ENCODE measurements around the gene FAM174C.

FAM174C gene

DNA sequence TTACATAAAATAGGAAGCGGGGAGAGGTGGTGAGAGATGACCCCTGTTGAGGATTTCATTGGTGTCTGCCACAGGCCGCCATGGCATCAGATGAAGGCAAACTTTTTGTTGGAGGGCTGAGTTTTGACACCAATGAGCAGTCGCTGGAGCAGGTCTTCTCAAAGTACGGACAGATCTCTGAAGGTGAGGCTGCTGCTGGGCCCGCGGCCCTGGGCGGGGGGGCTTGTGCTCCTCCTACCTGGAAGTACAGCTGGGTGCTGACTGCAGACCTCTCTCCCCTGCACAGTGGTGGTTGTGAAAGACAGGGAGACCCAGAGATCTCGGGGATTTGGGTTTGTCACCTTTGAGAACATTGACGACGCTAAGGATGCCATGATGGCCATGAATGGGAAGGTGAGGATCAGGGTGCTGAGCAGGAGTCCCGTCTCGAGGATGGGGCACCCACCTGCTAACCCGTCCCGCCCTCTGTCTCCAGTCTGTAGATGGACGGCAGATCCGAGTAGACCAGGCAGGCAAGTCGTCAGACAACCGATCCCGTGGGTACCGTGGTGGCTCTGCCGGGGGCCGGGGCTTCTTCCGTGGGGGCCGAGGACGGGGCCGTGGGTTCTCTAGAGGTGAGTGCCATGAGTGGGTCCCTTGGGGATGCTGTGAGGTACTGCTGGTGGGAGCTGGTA is 4.3 kb upstream of the FAM174C start:
- no peak for DNase-seq

DNA sequence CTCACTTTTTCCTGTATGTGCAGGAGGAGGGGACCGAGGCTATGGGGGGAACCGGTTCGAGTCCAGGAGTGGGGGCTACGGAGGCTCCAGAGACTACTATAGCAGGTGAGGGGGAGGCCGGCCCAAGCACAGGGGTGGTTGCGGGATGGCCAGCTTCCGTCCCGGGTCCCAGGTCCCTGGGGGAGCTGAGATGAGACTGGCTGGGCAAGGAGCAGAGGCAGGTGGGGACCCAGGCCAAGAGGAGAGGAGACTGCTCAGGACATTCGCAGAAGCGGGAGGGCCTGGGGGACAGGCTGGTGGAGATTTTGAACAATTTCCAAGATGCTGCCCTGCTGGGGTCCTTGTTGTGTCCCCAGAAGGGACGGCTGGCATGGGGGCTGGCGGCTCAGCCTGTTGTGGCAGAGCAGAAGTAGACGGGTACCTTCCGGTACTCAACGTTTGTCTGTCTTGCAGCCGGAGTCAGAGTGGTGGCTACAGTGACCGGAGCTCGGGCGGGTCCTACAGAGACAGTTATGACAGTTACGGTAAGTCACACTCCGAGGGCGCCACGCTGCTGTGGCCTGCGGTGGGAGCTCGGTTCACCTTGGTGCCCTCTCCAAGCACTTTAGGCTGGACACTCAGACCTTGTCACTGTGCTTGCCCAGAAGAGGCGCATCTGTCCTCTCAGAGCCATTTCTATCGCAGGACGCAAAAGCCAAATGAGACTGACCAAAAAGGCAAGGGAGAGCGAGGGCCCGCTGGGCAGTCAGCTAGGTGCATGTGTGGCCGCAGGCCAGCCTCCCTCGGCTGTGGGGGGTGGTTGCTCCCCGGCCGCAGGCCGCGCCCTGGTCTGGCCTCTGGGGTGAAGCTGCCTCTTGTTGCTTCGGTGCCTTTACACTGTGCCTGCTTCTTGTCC is 3.6 kb upstream of the FAM174C start:
- DNase-seq, result peak in 1 of 56 donors; percentile 9

DNA sequence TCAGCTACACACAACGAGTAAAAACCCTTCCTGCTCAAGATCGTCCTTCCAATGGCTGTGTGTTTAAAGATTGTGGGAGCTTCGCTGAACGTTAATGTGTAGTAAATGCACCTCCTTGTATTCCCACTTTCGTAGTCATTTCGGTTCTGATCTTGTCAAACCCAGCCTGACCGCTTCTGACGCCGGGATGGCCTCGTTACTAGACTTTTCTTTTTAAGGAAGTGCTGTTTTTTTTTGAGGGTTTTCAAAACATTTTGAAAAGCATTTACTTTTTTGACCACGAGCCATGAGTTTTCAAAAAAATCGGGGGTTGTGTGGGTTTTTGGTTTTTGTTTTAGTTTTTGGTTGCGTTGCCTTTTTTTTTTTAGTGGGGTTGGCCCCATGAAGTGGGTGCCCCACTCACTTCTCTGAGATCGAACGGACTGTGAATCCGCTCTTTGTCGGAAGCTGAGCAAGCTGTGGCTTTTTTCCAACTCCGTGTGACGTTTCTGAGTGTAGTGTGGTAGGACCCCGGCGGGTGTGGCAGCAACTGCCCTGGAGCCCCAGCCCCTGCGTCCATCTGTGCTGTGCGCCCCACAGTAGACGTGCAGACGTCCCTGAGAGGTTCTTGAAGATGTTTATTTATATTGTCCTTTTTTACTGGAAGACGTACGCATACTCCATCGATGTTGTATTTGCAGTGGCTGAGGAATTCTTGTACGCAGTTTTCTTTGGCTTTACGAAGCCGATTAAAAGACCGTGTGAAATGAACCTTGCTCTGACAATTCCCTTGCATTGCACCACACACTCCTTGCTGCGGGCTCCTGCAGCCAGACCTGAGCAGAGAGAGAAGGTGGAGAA is 2.7 kb upstream of the FAM174C start:
- DNase-seq, result peak in 17 of 56 donors; percentile 6 to 55 (median 23)

DNA sequence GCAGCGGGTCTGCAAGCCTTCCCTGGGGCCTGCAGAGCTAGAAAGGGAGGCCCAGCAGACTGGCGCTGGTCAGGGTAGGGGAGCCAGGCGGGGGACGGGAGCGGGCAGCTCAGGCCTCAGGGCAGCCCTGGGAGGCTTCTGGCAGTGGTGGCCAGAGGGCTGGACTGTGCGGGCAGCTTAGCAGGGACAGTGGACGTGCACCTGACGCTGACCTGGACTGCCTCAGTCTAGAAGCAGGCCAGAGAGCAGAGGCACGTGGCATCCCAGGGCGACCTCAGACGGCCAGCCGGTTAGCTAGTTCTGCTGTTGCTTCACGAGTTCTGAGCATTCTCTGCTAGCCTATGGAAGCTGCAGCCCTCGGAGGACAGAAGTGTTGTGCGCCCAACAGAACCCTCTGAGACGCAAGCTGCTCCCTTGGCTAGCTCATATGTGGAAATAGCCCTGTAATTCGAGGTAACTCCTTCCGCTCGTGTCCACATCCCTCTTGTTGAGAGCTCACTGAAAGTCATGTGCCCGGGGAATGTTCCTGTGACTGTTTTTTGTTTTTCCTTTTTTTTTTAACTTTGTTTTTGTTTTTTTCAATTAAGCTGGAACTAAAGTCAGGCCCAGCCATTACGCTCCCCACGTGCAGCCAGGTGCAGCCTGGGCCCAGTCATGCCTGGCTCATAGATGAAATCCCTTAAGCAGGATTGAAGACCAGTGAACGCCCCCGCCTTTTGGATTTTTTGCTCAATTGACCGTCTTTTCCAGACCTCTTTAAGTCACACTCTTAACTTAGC is 1.9 kb upstream of the FAM174C start:
- no peak for DNase-seq

DNA sequence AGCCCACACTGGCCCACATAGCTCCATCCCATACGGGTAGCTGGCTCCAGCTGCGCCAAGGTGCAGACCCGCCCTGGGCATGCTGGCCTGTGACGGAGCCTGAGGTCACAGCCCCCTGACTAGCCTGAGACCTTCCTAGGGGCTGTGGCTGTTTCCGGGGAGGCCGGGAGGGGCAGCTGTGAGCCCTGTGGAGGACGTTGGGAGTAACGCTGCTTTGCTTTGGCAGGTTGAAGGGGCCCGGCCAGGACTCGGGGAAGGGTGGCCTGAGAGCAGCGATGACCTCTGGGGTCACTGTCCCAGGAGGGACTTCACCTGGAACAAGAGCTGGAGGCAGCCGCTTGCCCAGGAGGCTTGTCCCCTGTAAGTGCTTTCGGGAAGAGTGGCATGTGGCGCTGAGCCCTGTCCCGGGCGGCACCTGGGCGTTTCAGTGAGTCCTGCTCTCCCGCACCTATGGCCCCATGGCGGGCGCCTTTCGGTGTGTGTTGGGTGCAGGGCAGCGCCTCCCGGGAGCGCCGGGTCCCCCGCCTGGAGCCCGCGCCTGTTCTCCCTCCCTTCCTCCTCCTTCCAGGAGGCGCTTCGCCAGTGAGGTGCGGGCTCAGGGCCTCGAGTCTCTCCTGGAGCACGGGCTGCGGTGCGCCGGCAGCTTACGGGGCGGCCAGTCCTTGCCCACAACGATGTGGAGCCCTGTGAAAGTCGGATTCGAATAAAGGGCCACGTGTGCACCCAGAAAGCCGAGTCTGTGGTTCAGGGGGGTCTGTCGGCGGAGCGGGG is 1.1 kb upstream of the FAM174C start:
- DNase-seq, result no peak

DNA sequence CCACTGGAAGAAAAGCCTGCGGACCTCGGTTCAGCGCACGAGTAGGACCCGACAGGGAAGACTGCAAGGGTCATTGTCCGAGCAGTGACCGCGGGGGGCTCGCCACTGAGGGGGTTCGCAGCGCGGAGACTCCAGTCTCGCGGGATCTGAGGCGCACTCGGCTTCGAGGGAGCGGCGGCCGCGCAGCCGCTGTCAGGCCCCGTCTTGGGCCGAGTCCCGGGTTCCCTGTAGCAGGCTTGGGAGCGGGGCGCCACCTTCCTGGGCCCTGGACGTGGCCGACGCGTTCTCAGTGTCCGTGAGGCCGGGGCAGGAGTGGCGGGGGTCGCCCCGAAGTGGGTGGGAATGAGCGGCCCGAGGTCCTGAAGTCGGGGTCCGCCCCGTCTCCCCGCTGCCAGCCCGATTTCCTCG is 474 bp upstream of the FAM174C start:
- no peak for DNase-seq

DNA sequence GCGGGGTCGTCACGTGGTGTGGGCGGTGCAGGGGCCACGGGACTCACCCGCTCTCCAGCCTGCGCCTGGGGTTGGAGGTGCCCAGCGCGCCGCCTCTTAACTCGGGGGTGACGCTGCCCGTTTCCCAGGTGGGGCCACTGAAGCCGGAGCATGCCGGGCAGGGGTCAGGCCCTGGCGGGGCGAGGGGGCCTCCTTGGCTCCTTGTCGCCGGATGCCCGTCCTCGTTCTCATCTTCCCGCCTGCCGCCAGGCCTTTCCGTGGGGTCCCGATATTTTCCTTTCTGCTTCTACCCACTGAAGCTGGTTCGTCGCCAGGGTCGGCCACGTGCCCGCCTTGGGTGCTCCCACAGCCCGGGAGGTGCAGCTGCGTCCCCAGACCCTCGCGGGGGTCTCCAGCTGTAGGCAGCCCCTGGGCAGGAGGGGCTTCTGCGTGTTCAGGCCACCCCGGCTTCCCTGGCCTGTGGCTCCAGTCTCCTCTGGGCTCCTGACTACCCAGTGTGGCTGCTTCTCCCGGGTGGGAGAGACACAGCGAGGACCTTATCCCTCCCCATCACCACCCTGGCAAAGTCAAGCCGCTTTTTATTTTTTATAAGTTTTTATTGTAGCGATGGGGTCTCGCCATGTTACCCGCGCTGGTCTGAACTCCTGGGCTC is 772 bp downstream of the FAM174C start:
- peak in 5 of 56 donors; percentile 34 to 75 (median 71) for DNase-seq

DNA sequence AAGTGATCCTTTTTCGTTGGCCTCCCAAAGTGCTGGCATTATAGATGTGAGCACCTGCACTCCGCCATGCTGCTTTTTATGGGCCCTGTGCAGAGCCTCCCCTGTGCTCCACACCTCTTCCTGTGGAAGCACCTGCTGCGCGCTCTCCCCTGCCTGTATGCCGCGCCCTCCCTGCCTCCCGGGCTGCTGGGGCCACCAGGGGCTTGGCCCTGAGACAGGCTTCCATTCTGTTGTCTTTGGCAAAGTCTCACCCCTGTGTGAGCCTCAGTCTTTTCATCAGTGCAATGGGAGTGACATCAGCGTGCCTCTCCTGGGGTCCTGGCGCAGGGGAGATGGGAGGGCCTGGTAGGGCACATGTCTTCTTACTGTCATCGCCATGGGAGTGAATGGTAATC is 1.3 kb downstream of the FAM174C start:
- DNase-seq, result no peak

DNA sequence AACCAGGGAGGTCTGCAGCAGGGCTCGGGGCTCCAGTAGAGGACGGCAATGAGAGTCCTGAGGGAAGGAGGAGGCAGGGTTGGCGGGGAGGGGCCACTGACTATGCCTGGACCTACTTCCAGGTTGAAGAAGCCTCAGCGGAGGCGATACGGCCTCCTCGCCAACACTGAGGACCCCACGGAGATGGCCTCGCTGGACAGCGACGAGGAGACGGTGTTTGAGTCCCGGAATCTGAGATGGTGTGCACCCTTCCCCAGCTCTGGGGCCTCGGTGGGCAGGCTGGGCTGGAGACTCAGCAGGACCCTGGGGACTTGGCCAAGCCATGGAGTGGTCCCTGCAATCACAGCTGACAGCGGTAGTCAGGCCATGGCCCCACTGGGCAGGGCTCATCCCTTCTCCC is 1.7 kb downstream of the FAM174C start:
- no peak for DNase-seq

DNA sequence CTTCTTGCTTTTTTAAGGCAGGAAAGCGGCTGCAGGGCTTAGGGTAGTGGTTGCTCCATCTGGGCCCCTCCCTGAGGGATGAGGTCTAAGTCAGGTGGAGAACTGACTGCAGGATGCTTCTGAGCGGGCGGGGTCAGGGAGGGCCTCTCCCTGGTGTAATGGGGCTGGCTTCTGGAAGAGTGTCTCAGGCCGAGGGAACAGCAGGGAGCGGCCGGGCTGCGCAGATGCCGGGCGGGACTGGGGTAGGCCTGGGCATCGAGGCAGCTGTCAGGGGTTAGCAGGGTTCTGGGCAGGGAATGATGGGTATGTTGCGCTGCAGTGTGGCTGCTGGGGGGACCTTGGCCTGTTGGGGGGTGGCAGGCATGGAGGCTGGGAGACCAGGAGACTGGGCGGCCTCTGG is 2.7 kb downstream of the FAM174C start:
- no peak for DNase-seq

DNA sequence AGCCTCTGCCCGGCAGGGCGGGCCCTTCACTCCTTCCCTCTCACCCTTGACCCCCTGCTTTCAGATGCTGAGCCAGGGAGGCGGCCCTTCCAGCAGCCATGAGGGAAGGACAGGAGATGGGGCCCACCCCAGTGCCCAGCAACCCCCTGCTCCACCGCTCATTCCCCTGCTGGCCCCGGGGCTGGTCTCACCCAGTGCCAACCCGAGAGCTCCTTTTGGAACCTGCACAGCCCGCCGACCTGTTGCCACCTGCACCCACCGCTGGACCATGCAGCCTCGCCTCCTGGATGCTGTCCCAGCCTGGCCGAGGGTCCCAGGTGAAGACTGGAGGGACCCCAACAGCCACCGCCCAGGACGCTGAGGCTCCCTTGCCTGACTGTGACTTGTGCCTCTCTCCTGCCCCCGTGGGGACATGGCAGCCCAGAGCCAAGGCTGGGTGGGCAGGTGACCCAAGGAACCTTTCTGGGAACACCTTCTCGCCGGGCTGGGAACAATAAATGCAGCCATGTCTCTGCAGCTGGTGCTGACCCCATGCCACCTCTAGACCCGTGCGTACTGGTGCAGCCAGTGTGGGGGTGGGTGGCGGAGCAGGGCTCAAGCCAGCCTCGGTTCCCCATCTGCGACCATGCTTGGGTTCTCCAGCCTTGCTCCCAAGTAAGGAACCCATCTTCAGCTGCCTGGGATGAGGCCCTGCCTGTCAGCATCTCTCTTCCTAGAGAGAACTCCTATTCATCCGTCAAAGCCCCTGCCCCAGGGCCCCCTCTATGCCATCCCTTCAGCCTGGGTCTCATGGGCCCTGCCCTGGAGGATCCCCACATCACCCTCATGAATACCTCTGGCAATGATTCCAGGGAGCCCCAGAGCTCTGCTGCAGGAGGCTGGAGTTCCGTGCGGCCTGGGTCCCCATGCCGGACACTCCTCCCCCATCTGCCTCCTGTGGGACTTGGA is 3.7 kb downstream of the FAM174C start:
- no peak for DNase-seq

DNA sequence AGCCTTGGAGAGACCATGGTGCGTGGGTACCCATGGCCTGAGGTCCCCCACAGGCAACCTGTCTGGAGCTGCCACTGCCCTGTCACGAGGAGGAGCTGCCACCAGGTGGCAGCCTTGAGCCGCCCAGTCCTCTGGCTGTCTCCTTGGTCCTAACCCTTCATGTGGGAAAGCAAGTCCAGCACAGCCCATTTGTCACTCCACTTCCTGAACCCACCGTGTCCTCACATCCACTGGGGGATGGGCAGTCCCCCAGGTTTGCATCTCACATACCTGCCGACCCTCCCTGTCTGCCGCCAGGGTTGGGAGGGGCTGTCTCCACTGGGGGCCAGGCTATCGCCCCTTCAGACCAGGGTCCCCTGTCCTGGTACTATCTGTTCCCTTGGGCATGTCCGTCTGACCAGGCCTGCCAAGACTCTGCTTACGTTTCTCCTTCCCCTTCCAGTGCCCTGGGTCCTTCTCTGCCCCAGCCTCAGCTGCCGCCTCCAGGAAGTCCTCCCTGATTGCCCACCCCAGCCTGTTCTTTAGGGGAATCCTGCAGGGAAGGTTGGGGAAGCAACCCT is 4.5 kb downstream of the FAM174C start:
- peak in 55 of 56 donors; percentile 29 to 90 (median 66) for DNase-seq

DNA sequence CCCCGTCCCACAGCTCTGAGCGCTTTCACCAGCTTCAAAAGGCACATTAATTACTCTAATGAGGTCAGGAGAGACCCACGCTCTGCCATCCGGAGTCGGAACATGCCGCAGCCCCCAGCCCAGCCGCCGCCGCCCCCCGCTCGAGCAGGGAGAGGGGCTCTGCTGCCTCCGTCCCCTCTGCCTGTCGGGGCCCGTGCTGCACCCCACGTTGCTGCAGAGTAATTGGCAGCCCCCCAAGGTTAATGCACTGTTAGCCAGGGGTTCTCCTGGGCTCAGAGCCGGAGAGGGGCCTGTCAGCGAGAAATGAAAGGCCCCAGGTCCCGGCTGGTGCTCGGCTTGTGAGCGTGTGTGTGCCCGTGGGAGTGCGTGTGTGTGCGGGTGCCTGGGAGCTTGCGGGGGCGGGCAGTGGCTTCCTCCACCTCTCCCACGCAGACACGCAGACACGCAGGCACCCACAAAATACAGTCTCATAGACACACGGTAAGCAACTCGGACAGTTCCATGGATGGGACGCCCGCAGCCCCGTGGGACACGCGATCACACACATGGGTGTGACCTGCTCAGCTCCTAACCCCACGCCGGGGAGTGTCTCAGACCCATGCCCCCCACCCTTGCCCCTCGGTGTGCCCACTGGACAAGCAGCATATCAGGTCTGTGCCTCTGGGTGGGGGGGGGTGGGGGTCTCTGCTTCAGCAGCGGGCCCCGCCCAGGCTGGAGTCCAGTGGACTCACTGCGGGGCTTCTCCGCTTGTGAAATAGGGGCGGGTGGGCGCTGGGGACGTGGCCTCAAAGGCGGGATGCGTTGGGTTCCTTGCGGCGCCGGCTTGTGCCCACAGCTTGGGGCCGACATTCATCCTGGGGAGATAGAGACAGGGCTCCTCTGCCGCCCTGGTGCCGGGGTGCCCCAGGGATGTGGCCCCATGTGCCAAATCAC is 5.6 kb downstream of the FAM174C start:
- DNase-seq, result no peak

DNA sequence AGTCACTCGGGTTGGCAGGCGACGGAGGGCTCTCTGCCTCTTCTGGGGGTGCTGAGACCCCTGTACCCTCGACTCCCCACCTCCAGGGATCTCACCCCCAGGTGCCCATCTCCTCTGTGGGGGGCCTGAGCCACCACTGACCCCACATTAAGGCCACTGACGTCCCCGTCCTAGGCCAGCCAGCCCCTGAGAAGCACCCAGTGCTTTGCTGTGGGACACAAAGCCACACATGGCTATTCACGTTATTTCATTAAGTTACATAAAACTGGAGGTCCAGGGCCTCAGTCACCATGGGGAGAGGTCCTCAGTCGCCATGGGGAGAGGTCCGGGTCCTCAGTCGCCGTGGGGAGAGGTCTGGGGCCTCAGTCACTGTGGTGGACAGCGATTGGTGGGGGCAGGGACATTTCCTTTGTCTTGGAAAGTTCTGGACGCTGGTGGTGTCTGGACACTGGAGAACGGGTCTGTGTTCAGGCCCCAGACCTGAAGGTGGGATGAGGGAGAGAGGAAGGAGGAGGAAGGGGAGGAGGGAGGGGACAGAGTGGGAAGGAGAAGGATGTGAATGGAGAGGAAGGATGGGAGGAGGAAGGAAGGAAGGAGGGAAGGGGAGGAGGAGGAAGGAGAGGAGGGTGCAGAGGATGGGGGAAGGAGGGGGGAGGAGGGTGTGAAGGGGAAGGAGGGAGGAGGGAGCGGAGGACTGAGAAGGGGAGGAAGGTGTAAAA is 6.4 kb downstream of the FAM174C start:
- DNase-seq, result no peak

DNA sequence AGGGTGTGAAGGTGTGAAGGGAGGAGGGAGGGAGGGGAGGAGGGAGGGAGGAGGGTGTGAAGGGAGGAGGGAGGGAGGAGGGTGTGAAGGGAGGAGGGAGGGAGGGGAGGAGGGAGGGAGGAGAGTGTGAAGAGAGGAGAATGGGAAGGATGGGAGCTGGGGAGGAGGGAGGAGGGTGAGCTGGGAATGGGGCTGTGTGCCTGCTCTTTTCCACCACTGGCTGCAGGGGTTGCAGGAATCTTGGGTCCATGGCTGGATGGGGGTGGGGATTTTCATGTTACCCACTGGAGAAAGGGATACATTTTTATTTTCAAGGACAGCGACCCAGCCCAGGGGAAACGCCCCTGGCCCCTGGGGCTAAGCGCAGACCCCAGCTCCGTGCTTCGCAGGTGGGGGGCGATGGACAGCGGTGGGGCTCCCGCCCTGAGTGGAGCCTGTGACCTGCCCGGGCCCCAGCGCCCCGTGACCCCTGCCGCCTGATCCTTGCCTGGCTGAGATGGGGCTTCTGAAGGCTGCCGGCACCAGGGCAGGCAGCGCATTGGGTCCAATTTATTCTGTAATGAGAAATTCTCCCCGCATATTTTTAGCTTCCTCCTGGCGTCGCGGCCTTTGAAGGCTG is 7.4 kb downstream of the FAM174C start:
- no peak for DNase-seq

Data from amygdala (tissue), 56 donors.